Measurements from ENCODE around the gene CORO2B. TPM values are rescaled to one million over a fixed set of nuclear protein-coding genes. Genes with fewer than 3 reads are reported as not detected.

CORO2B gene
- total RNA-seq, 1 experiment from 2014 or later: not detected

Other genes starting within 250 kb of the CORO2B start
- 0.09 and 0.12 TPM in 2 replicates for gene ITGA11, start 146.8 kb upstream of the CORO2B start, total RNA-seq (2014; rRNA removed; shearing (Covaris generic))
- 110 and 130 TPM in 2 replicates for gene ANP32A, start 241.9 kb downstream of the CORO2B start, total RNA-seq (2014; rRNA removed; shearing (Covaris generic))